K562 (cell line): ENCODE data around the gene CWF19L1. TPM values are rescaled to one million over a fixed set of nuclear protein-coding genes. Genes with fewer than 3 reads are reported as not detected.

Experiments used
- ATAC-seq: fragments of 200-7000 bp; cut with Tn5 transposase; 3 replicates; pipeline ENCODE4 v1.9.1; 2020; ENCODE audit warnings: moderate library complexity
- BruUV-seq: library from RNA; stranded (reverse); fragments of 400-500 nt; replicated peaks from 2 replicates; lab custom pipeline; 2021; lab: Mats Ljungman, UMichigan
- CTCF ChIA-PET: fragments of 300-600 bp; formaldehyde crosslinking; extraction: SDS; loops from one replicate; lab custom pipeline; 2021; ENCODE audit warnings: low intra/inter-chr PET ratio; lab: Yijun Ruan, JAX
- POLR2A ChIA-PET: fragments of 300-600, 350-650 bp; sonication (Branson Sonifier 250); formaldehyde crosslinking; extraction: SDS; loops from one replicate; lab custom pipeline; 2021; ENCODE audit warnings: antibody characterized with exemption, inconsistent platforms; lab: Yijun Ruan, JAX
- DNase-seq, 4 experiments: peaks; one replicate each; pipeline versions ENCODE4 v3.0.0 to v3.0.0-alpha.2; 2011 to 2018; ENCODE audit warnings: low spot score in 3 of 4, mixed read lengths in 3 of 4; ENCODE audit errors: extremely low read depth in 1 of 4
- FAIRE-seq: peaks from 2 replicates; lab custom pipeline; 2011; peaks lifted over from hg19 to GRCh38; lab: Jason Lieb, UNC
- H2AFZ ChIP-seq: 2 replicates; pipeline ENCODE4 v1.6.0; 2011; ENCODE audit warnings: low read depth, low read length, control low read depth, inconsistent platforms
- H3K27ac ChIP-seq: fragments of 200-600 bp; 3 replicates; pipeline ENCODE4 v1.8.0; 2011; ENCODE audit warnings: low read depth, mild to moderate bottlenecking, control low read depth, inconsistent platforms, low read length, moderate library complexity, mixed read lengths; ENCODE audit errors: extremely low read depth
- H3K27me3 ChIP-seq, 2 experiments: fragments of 300-600 bp in 1 of 2; 2 replicates in 1 of 2; 3 replicates in 1 of 2; pipeline versions ENCODE4 v1.6.0 to v1.8.0; 2011; ENCODE audit warnings: inconsistent platforms in 2 of 2, low read length in 2 of 2, mild to moderate bottlenecking in 1 of 2, mixed read lengths in 1 of 2, moderate library complexity in 1 of 2; ENCODE audit not compliant: control insufficient read depth in 2 of 2, insufficient read depth in 2 of 2
- H3K36me3 ChIP-seq: fragments of 300-600 bp; 3 replicates; pipeline ENCODE4 v1.8.0; 2011; ENCODE audit warnings: mild to moderate bottlenecking, low read length, inconsistent platforms; ENCODE audit not compliant: control insufficient read depth, insufficient read depth
- H3K4me1 ChIP-seq, 2 experiments: fragments of 200-600 bp in 1 of 2; replicated peaks in 1 of 2; 2 replicates in 1 of 2; 3 replicates in 1 of 2; pipeline versions ENCODE4 v1.5.1 to v1.8.0; 2011; ENCODE audit warnings: inconsistent platforms in 2 of 2, low read length in 2 of 2, mild to moderate bottlenecking in 1 of 2, mixed read lengths in 1 of 2, moderate library complexity in 1 of 2; ENCODE audit not compliant: control insufficient read depth in 2 of 2, insufficient read depth in 2 of 2
- H3K4me2 ChIP-seq: 2 replicates; pipeline ENCODE4 v1.6.1; 2011; ENCODE audit warnings: low read length, control low read depth, inconsistent platforms, mixed read lengths; ENCODE audit not compliant: insufficient read depth
- H3K4me3 ChIP-seq: fragments of 200-600 bp; sonication (generic), shearing (Covaris generic); 2 replicates; pipeline ENCODE4 v1.5.1; 2016; ENCODE audit warnings: control low read depth, inconsistent platforms
- H3K79me2 ChIP-seq: fragments of 200-600 bp; 3 replicates; pipeline ENCODE4 v1.8.0; 2011; ENCODE audit warnings: low read length, inconsistent platforms; ENCODE audit not compliant: control insufficient read depth, insufficient read depth
- H3K9ac ChIP-seq, 2 experiments: 2 replicates each; pipeline versions ENCODE4 v1.6.0 to v1.6.1; 2011; ENCODE audit warnings: low read depth in 2 of 2, low read length in 2 of 2, control low read depth in 1 of 2, inconsistent platforms in 1 of 2, mild to moderate bottlenecking in 1 of 2, mixed read lengths in 1 of 2; ENCODE audit not compliant: insufficient read depth in 1 of 2
- H3K9me1 ChIP-seq: one replicate; pipeline ENCODE4 v1.6.0; 2011; ENCODE audit warnings: inconsistent platforms, mild to moderate bottlenecking, low read length, moderate library complexity; ENCODE audit not compliant: control insufficient read depth, insufficient read depth
- H3K9me3 ChIP-seq: replicated peaks from 2 replicates; pipeline ENCODE4 v1.5.1; 2011; ENCODE audit warnings: low read depth, low read length, inconsistent platforms; ENCODE audit not compliant: control insufficient read depth, insufficient read depth
- H4K20me1 ChIP-seq: replicated peaks from 2 replicates; pipeline ENCODE4 v1.6.1; 2011; ENCODE audit warnings: low read length, inconsistent platforms, mixed read lengths; ENCODE audit not compliant: control insufficient read depth, insufficient read depth
- E2F4 ChIP-seq: sonication (generic); formaldehyde crosslinking; IDR thresholded peaks from 2 replicates; pipeline ENCODE4 v1.8.0; 2022; ENCODE audit warnings: mild to moderate bottlenecking, low read depth, missing genetic modification reagents
- L3MBTL2 ChIP-seq: fragments of 450-650 bp; IDR thresholded peaks from 2 replicates; pipeline ENCODE4 v1.6.1; 2016; ENCODE audit warnings: mild to moderate bottlenecking, moderate library complexity
- MEIS2 ChIP-seq: fragments of 450-650 bp; IDR thresholded peaks from 2 replicates; pipeline ENCODE4 v1.6.1; 2014; ENCODE audit warnings: mild to moderate bottlenecking; ENCODE audit not compliant: partially characterized antibody
- PRDM10 ChIP-seq: fragments of 450-650 bp; IDR thresholded peaks from 2 replicates; pipeline ENCODE4 v1.6.1; 2018; ENCODE audit not compliant: partially characterized antibody
- SAP30 ChIP-seq: fragments of 200-600 bp; sonication (generic); IDR thresholded peaks from 2 replicates; pipeline ENCODE4 v1.6.1; 2012; ENCODE audit warnings: borderline replicate concordance, low read depth, mild to moderate bottlenecking, moderate library complexity, low read length, control low read depth, inconsistent platforms; ENCODE audit not compliant: insufficient read depth, poor library complexity, severe bottlenecking
- SRSF1 ChIP-seq: fragments of 200-400 bp; formaldehyde crosslinking; IDR thresholded peaks from 2 replicates; pipeline ENCODE4 v1.6.1; 2017; ENCODE audit warnings: mild to moderate bottlenecking, low read depth, low read length, moderate library complexity
- ZBTB8A ChIP-seq: fragments of 450-650 bp; IDR thresholded peaks from 2 replicates; pipeline ENCODE4 v1.6.1; 2018; ENCODE audit warnings: mild to moderate bottlenecking, moderate library complexity; ENCODE audit not compliant: partially characterized antibody
- ZNF174 ChIP-seq: fragments of 250-450 bp; sonication (Bioruptor Pico); IDR thresholded peaks from 2 replicates; pipeline ENCODE4 v1.4.0; 2020; ENCODE audit warnings: mild to moderate bottlenecking
- ZNF609 ChIP-seq: sonication (generic); formaldehyde crosslinking; IDR thresholded peaks from 2 replicates; pipeline ENCODE4 v1.8.1; 2023; ENCODE audit warnings: missing genetic modification reagents, mild to moderate bottlenecking, borderline replicate concordance
- WGBS: fragments of 100-300 bp; shearing (Covaris generic); methylation state at CpG from one replicate; pipeline ENCODE4 v1.1.6; 2016; ENCODE audit warnings: low coverage, mixed read lengths; ENCODE audit not compliant: insufficient coverage; ENCODE audit errors: missing lambda C conversion rate; 5-methylcytosine and 5-hydroxymethylcytosine counted together
- in situ Hi-C: fragments of 300-500 bp; cut with MboI; formaldehyde crosslinking; loops from 4 replicates; pipeline ENCODE4 v1.15.0; 2018; ENCODE audit warnings: inconsistent platforms, mixed read lengths
- intact Hi-C: fragments of 100-400 bp; cut with micrococcal nuclease; formaldehyde crosslinking; loops from 2 replicates; pipeline ENCODE4 v1.14.2; 2022
- polyA plus RNA-seq, 8 experiments: library from polyadenylated mRNA; depleted of rRNA in 4 of 8; stranded (reverse) in 5 of 8; unstranded in 3 of 8; fragments of >200 nt; fragmentation: Nextera tagmentation in 2 of 8; fragmentation: Illumina TruSeq in 1 of 8; extraction: Ambion mirVana in 2 of 8; extraction: Trizol in 1 of 8; gene quantifications; 2 replicates each; pipeline versions ENCODE4 v1.2.1 to v1.2.3, GENCODE V29; 2011 to 2014; ENCODE audit warnings: inconsistent platforms in 1 of 8, missing spikeins in 1 of 8
- total RNA-seq, 7 experiments: library from RNA; depleted of rRNA in 6 of 7; stranded (reverse); fragments of >200 nt in 6 of 7; fragmentation: Illumina TruSeq in 2 of 7; extraction: Trizol in 2 of 7; gene quantifications; 2 replicates each; pipeline versions ENCODE4 v1.2.1 to v1.2.3, GENCODE V29; 2011 to 2021; ENCODE audit warnings: low replicate concordance in 1 of 7

CWF19L1 gene
- total and polyA plus RNA-seq, 9 of the 15 experiments (the other 6 are each of a cell fraction or from before 2014, with no cell fraction given): 19.5 to 49.9 (median 30.9) TPM

- TF ChIP-seq ZBTB8A (no peak), L3MBTL2 (peak; percentile 25; the same call in 1 of the 2 replicates), E2F4 (CRISPR knock-in tag) (no peak), MEIS2 (peak; percentile 46)
Measured at GRCh38 chr10:100289641-100290040, 22.2 kb upstream of the CWF19L1 start (continued).

GRCh38 chr10:100288196-100288595, 20.8 kb upstream of the CWF19L1 start:
- no peak for FAIRE-seq
- TF ChIP-seq SRSF1 (no peak), ZNF609 (CRISPR knock-in tag) (no peak), PRDM10 (no peak), MEIS2 (no peak), SAP30 (no peak), ZNF174 (CRISPR knock-in tag) (no peak)

More at GRCh38 chr10:100288196-100288595, 20.8 kb upstream of the CWF19L1 start:
- 61% methylated on average over 5 of the region's 5 CpGs for WGBS
- POLR2A ChIA-PET: interaction anchor here (0.9 kb wide), 1 partner anchor 14 kb away, joined by 3 read pairs; no protein-coding TSS in a partner anchor
- in situ Hi-C loops (no loop called here), intact Hi-C loops (no loop called here)
- ATAC-seq (no peak), DNase-seq (no peak)
- Histone ChIP-seq H3K4me2 (no peak overlapping the region), H3K79me2 (peaks cover 27% of the 10 kb centered on the region), H3K4me3 (no peak overlapping the region), H2AFZ (no peak overlapping the region), H3K36me3 (peaks cover 2% of the 10 kb centered on the region; the same call in 1 of the 3 replicates), H3K9me3 (no peaks in the 10 kb centered on the region), H3K9me1 (no peaks in the 10 kb centered on the region), H3K4me1 (peaks cover 15 to 17% of the 10 kb centered on the region in 2 experiments; a peak in 4 of 5 replicates), H3K27me3 (no peaks in the 10 kb centered on the region; a peak in 1 of 5 replicates), H3K9ac (no peak overlapping the region), H3K27ac (no peak overlapping the region), H4K20me1 (no peaks in the 10 kb centered on the region)
- no TSS peak for BruUV-seq
- CTCF ChIA-PET: no interaction called here
